Liver (tissue), 9 donors: Measurements from ENCODE around the gene PARP8. TPM values are rescaled to one million over a fixed set of nuclear protein-coding genes. Genes with fewer than 3 reads are reported as not detected.
A peak's percentile ranks its signal among the peaks of the same experiment; 100 is the strongest.

Experiments
- DNase-seq: peaks from one replicate; pipeline ENCODE4 v3.0.0-alpha.2; 2017; ENCODE audit warnings: low spot score
- H3K27ac ChIP-seq, 2 donors: one replicate each; pipeline ENCODE4 v1.7.0; 2013; ENCODE audit warnings: inconsistent platforms in 2 of 2, low read length in 2 of 2, control low read depth in 1 of 2, low read depth in 1 of 2, mild to moderate bottlenecking in 1 of 2
- H3K27me3 ChIP-seq, 4 donors: one replicate each; pipeline versions ENCODE4 v1.6.1 to v1.7.0; 2013; ENCODE audit warnings: low read length in 3 of 4, inconsistent platforms in 1 of 4, mild to moderate bottlenecking in 1 of 4, moderate library complexity in 1 of 4; ENCODE audit not compliant: control insufficient read depth in 4 of 4, insufficient read depth in 4 of 4
- H3K36me3 ChIP-seq, 4 donors: one replicate each; pipeline versions ENCODE4 v1.6.1 to v1.7.0; 2013; ENCODE audit warnings: low read length in 3 of 4, mild to moderate bottlenecking in 3 of 4, low read depth in 1 of 4, moderate library complexity in 1 of 4; ENCODE audit not compliant: control insufficient read depth in 4 of 4, insufficient read depth in 3 of 4
- H3K4me1 ChIP-seq, 4 donors: one replicate each; pipeline versions ENCODE4 v1.6.1 to v1.7.0; 2013; ENCODE audit warnings: low read length in 3 of 4, mild to moderate bottlenecking in 3 of 4, moderate library complexity in 1 of 4; ENCODE audit not compliant: control insufficient read depth in 4 of 4, insufficient read depth in 4 of 4
- H3K4me3 ChIP-seq, 3 donors: one replicate each; pipeline versions ENCODE4 v1.6.1 to v1.7.0; 2013; ENCODE audit warnings: low read length in 3 of 3, control low read depth in 1 of 3, low read depth in 1 of 3, mild to moderate bottlenecking in 1 of 3
- H3K9ac ChIP-seq, 2 donors: one replicate each; pipeline ENCODE4 v1.7.0; 2013; ENCODE audit warnings: low read length in 2 of 2, mild to moderate bottlenecking in 2 of 2, moderate library complexity in 2 of 2, control low read depth in 1 of 2, low read depth in 1 of 2
- H3K9me3 ChIP-seq, 4 donors: one replicate each; pipeline versions ENCODE4 v1.6.1 to v1.7.0; 2013; ENCODE audit warnings: low read length in 3 of 4; ENCODE audit not compliant: control insufficient read depth in 4 of 4
- EGR1 ChIP-seq, 2 donors: IDR thresholded peaks; 2 replicates each; pipeline ENCODE4 v1.6.1; 2016 to 2018; ENCODE audit warnings: antibody characterized with exemption in 2 of 2, low read depth in 2 of 2
- FOXA1 ChIP-seq: IDR thresholded peaks from 2 replicates; pipeline ENCODE4 v1.6.1; 2016; ENCODE audit warnings: antibody characterized with exemption
- GABPA ChIP-seq, 2 donors: IDR thresholded peaks in 1 of 2; conservative IDR thresholded peaks in 1 of 2; 2 replicates each; pipeline ENCODE4 v1.6.1; 2016; ENCODE audit warnings: antibody characterized with exemption in 2 of 2, mild to moderate bottlenecking in 1 of 2, moderate library complexity in 1 of 2
- HNF4A ChIP-seq, 2 donors: conservative IDR thresholded peaks; 2 replicates each; pipeline ENCODE4 v1.6.1; 2016; ENCODE audit warnings: antibody characterized with exemption in 2 of 2, mild to moderate bottlenecking in 2 of 2
- JUND ChIP-seq, 2 donors: IDR thresholded peaks; 2 replicates each; pipeline ENCODE4 v1.6.1; 2016; ENCODE audit warnings: antibody characterized with exemption in 2 of 2
- NR2F2 ChIP-seq: IDR thresholded peaks from 2 replicates; pipeline ENCODE4 v1.6.1; 2016; ENCODE audit warnings: antibody characterized with exemption
- RAD21 ChIP-seq, 2 donors: IDR thresholded peaks; 2 replicates each; pipeline ENCODE4 v1.6.1; 2016; ENCODE audit warnings: antibody characterized with exemption in 2 of 2, mild to moderate bottlenecking in 2 of 2
- RXRA ChIP-seq, 2 donors: IDR thresholded peaks; 2 replicates each; pipeline ENCODE4 v1.6.1; 2017 to 2018; ENCODE audit warnings: antibody characterized with exemption in 2 of 2, mild to moderate bottlenecking in 1 of 2
- SP1 ChIP-seq: IDR thresholded peaks from 2 replicates; pipeline ENCODE4 v1.6.1; 2018; ENCODE audit warnings: antibody characterized with exemption, mild to moderate bottlenecking
- TAF1 ChIP-seq: conservative IDR thresholded peaks from 2 replicates; pipeline ENCODE4 v1.6.1; 2016; ENCODE audit warnings: antibody characterized with exemption, mild to moderate bottlenecking
- YY1 ChIP-seq: IDR thresholded peaks from 2 replicates; pipeline ENCODE4 v1.6.1; 2016; ENCODE audit warnings: antibody characterized with exemption, mild to moderate bottlenecking
- WGBS: extraction: QIAGEN DNeasy Blood & Tissue Kit; methylation state at CpG from one replicate; pipeline ENCODE4 v1.1.7; 2013; 5-methylcytosine and 5-hydroxymethylcytosine counted together
- polyA plus RNA-seq, 2 donors: library from polyadenylated mRNA; stranded (reverse) in 1 of 2; unstranded in 1 of 2; fragments of 200-250 nt in 1 of 2; fragments of >200 nt in 1 of 2; fragmentation: Nextera tagmentation in 1 of 2; extraction: Ambion mirVana in 1 of 2; gene quantifications; one replicate each; pipeline versions ENCODE4 v1.2.1 to v1.2.3, GENCODE V29; 2013 to 2015
- total RNA-seq, 2 donors: library from RNA; depleted of rRNA; stranded (reverse); fragments of >200 nt; gene quantifications; one replicate each; pipeline ENCODE4 v1.2.3, GENCODE V29; 2014
- TF ChIP-seq, protein P1 (sequence below): IDR thresholded peaks from 2 replicates; pipeline ENCODE4 v1.6.1; 2016; ENCODE audit warnings: antibody characterized with exemption, mild to moderate bottlenecking
- TF ChIP-seq, protein P2 (sequence below): fragments of 150-350 bp; IDR thresholded peaks from 2 replicates; pipeline ENCODE4 v1.5.1; 2017; ENCODE audit warnings: improper control_type of control experiment, low read depth, low read length; ENCODE audit not compliant: missing input control
- TF ChIP-seq, protein P3 (sequence below): IDR thresholded peaks from 2 replicates; pipeline ENCODE4 v1.6.1; 2016; ENCODE audit warnings: antibody characterized with exemption
- TF ChIP-seq, protein P4 (sequence below): IDR thresholded peaks from 2 replicates; pipeline ENCODE4 v1.6.1; 2016; ENCODE audit warnings: antibody characterized with exemption
- TF ChIP-seq, protein P5 (sequence below): IDR thresholded peaks from 2 replicates; pipeline ENCODE4 v1.6.1; 2016; ENCODE audit warnings: antibody characterized with exemption
- donor health status: healthy.
- donor health status: healthy.
- donor health status: healthy.
- donor health status: healthy.
- donor health status: healthy.

Gene PARP8, protein sequence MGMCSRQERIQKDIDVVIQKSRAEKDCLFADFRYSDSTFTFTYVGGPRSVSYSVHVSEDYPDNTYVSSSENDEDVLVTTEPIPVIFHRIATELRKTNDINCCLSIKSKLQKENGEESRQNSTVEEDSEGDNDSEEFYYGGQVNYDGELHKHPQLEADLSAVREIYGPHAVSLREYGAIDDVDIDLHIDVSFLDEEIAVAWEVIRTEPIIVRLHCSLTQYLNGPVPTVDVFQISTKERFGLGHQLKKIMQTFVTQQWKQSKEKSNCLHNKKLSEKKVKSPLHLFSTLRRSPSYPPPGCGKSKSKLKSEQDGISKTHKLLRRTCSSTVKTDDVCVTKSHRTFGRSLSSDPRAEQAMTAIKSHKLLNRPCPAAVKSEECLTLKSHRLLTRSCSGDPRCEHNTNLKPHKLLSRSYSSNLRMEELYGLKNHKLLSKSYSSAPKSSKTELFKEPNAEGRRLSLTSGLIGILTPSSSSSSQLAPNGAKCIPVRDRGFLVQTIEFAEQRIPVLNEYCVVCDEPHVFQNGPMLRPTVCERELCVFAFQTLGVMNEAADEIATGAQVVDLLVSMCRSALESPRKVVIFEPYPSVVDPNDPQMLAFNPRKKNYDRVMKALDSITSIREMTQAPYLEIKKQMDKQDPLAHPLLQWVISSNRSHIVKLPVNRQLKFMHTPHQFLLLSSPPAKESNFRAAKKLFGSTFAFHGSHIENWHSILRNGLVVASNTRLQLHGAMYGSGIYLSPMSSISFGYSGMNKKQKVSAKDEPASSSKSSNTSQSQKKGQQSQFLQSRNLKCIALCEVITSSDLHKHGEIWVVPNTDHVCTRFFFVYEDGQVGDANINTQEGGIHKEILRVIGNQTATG
- 10 to 100 TPM in 1 of 2 donors, 1 to 10 TPM in 1; 8.1 to 16.0 TPM for total RNA-seq
- polyA plus RNA-seq: 1 to 10 TPM; 3.9 to 6.2 TPM

DNA sequence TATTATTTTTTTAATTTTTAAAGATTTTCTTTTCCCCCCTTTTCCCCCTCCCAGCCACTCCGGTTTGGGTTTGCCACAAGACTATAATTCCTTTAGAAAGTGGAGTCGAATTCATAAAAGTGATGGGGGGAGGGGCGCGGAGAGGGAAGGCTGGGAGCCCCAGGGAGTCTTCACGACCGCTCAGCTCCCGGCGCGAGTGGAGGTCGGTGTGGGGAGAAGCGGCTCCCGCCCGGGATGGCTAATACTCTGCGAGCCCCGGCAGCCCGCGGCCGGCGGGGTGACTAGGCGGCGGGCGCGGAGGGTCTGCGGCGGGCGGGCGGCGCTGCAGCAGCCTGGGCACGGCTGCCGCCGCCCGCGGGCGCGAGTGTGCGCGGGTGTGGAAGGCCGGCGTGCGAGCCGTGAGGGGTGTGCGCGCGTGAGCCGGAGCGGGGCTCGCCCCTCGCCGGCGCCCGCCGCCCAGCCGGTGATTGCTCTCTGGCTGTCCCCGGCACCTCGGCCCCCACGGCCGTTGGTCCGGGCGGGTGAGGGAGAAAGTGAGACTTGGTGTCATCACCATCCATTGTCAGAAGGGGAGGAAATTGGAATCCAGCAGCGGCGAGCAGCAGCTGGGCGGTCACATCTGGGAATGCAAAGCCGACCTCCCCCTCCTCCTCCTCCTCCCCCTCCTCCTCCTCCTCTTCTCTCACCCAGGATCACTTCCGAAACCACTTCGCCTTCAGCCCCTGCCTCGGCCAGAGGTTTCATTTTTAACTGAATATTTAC is at the start of gene PARP8:
Gene PARP8 (plus strand): TSS at position 377 of the 762 bp plus-strand sequence. CDS start 459 bp downstream, outside the sequence.
- Histone ChIP-seq H3K9ac (peak within 1 kb of the TSS; percentile 87 to 93), H3K27me3 (no peaks in the 10 kb centered on the region), H3K9me3 (no peaks in the 10 kb centered on the region), H3K4me3 (peak within 1 kb of the TSS; percentile 73 to 95 (median 93)), H3K27ac (peak within 1 kb of the TSS; percentile 92 to 93), H3K4me1 (peaks cover 0 to 5% (median 3%) of the 10 kb centered on the region in 4 donors), H3K36me3 (no peaks in the 10 kb centered on the region)
- peak; percentile 43 for DNase-seq
- WGBS: under 1% methylated on average over 66 of the region's 66 CpGs
- no peak for TF ChIP-seq HNF4A (conservative IDR thresholded peaks at IDR 0.05)
- TF ChIP-seq GABPA (IDR thresholded peaks at IDR 0.05 in 1 of 2, conservative IDR thresholded peaks at IDR 0.05 in 1 of 2): no peak
- TF ChIP-seq, protein P1, sequence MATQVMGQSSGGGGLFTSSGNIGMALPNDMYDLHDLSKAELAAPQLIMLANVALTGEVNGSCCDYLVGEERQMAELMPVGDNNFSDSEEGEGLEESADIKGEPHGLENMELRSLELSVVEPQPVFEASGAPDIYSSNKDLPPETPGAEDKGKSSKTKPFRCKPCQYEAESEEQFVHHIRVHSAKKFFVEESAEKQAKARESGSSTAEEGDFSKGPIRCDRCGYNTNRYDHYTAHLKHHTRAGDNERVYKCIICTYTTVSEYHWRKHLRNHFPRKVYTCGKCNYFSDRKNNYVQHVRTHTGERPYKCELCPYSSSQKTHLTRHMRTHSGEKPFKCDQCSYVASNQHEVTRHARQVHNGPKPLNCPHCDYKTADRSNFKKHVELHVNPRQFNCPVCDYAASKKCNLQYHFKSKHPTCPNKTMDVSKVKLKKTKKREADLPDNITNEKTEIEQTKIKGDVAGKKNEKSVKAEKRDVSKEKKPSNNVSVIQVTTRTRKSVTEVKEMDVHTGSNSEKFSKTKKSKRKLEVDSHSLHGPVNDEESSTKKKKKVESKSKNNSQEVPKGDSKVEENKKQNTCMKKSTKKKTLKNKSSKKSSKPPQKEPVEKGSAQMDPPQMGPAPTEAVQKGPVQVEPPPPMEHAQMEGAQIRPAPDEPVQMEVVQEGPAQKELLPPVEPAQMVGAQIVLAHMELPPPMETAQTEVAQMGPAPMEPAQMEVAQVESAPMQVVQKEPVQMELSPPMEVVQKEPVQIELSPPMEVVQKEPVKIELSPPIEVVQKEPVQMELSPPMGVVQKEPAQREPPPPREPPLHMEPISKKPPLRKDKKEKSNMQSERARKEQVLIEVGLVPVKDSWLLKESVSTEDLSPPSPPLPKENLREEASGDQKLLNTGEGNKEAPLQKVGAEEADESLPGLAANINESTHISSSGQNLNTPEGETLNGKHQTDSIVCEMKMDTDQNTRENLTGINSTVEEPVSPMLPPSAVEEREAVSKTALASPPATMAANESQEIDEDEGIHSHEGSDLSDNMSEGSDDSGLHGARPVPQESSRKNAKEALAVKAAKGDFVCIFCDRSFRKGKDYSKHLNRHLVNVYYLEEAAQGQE: no peak
- no peak for TF ChIP-seq YY1
- no peak for TF ChIP-seq RXRA (IDR thresholded peaks at IDR 0.05)
- no peak for TF ChIP-seq RAD21 (IDR thresholded peaks at IDR 0.05)
- TF ChIP-seq SP1: no peak
- TF ChIP-seq EGR1 (IDR thresholded peaks at IDR 0.05; ENCODE audit: low read depth in 2 of 2): no peak
- no peak for TF ChIP-seq FOXA1
- TF ChIP-seq, protein P2, sequence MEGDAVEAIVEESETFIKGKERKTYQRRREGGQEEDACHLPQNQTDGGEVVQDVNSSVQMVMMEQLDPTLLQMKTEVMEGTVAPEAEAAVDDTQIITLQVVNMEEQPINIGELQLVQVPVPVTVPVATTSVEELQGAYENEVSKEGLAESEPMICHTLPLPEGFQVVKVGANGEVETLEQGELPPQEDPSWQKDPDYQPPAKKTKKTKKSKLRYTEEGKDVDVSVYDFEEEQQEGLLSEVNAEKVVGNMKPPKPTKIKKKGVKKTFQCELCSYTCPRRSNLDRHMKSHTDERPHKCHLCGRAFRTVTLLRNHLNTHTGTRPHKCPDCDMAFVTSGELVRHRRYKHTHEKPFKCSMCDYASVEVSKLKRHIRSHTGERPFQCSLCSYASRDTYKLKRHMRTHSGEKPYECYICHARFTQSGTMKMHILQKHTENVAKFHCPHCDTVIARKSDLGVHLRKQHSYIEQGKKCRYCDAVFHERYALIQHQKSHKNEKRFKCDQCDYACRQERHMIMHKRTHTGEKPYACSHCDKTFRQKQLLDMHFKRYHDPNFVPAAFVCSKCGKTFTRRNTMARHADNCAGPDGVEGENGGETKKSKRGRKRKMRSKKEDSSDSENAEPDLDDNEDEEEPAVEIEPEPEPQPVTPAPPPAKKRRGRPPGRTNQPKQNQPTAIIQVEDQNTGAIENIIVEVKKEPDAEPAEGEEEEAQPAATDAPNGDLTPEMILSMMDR: no peak
- no peak for TF ChIP-seq NR2F2
- TF ChIP-seq, protein P3, sequence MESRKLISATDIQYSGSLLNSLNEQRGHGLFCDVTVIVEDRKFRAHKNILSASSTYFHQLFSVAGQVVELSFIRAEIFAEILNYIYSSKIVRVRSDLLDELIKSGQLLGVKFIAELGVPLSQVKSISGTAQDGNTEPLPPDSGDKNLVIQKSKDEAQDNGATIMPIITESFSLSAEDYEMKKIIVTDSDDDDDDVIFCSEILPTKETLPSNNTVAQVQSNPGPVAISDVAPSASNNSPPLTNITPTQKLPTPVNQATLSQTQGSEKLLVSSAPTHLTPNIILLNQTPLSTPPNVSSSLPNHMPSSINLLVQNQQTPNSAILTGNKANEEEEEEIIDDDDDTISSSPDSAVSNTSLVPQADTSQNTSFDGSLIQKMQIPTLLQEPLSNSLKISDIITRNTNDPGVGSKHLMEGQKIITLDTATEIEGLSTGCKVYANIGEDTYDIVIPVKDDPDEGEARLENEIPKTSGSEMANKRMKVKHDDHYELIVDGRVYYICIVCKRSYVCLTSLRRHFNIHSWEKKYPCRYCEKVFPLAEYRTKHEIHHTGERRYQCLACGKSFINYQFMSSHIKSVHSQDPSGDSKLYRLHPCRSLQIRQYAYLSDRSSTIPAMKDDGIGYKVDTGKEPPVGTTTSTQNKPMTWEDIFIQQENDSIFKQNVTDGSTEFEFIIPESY: no peak
- TF ChIP-seq TAF1: no peak
- TF ChIP-seq, protein P4, sequence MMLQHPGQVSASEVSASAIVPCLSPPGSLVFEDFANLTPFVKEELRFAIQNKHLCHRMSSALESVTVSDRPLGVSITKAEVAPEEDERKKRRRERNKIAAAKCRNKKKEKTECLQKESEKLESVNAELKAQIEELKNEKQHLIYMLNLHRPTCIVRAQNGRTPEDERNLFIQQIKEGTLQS: no peak
- TF ChIP-seq, protein P5, sequence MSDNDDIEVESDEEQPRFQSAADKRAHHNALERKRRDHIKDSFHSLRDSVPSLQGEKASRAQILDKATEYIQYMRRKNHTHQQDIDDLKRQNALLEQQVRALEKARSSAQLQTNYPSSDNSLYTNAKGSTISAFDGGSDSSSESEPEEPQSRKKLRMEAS: no peak
- no peak for TF ChIP-seq JUND (IDR thresholded peaks at IDR 0.05)
